ENCODE data around the gene TMEM30B.

The TMEM30B gene

GRCh38 chr14:61280092-61280525 is 1.0 kb downstream of the TMEM30B start:
- H3K27me3 ChIP-seq (ENCODE audit: insufficient read depth, poor library complexity, severe bottlenecking), result peaks cover 49% of the 10 kb centered on the region
- no peak overlapping the region for H3K27ac ChIP-seq (replicated peaks)
- no peak for DNase-seq (ENCODE audit: low read depth in 1 of 2, low spot score in 1 of 2)
- TF ChIP-seq SPI1 (IDR thresholded peaks at IDR 0.05; ENCODE audit: borderline replicate concordance, low read depth) (no peak), POLR2AphosphoS5 (IDR thresholded peaks at IDR 0.05; ENCODE audit: low read depth) (no peak), CTCF (IDR thresholded peaks at IDR 0.05; ENCODE audit: insufficient read depth, low read length) (no peak), GABPA (IDR thresholded peaks at IDR 0.05; ENCODE audit: low read depth) (no peak), REST (IDR thresholded peaks at IDR 0.05; ENCODE audit: insufficient replicate concordance, low read depth) (no peak)
- H3K4me3 ChIP-seq (replicated peaks; ENCODE audit: insufficient read depth, low read length), result no peak overlapping the region

GRCh38 chr14:61279082-61279481 is 2.1 kb downstream of the TMEM30B start:
- H3K27me3 ChIP-seq (ENCODE audit: insufficient read depth, poor library complexity, severe bottlenecking), result peaks cover 45% of the 10 kb centered on the region

GRCh38 chr14:61277784-61278183 is 3.4 kb downstream of the TMEM30B start:
- H3K27ac ChIP-seq (replicated peaks), result no peak overlapping the region
- TF ChIP-seq REST (IDR thresholded peaks at IDR 0.05; ENCODE audit: insufficient replicate concordance, low read depth) (no peak), POLR2AphosphoS5 (IDR thresholded peaks at IDR 0.05; ENCODE audit: low read depth) (no peak), CTCF (IDR thresholded peaks at IDR 0.05; ENCODE audit: insufficient read depth, low read length) (no peak), SPI1 (IDR thresholded peaks at IDR 0.05; ENCODE audit: borderline replicate concordance, low read depth) (no peak), GABPA (IDR thresholded peaks at IDR 0.05; ENCODE audit: low read depth) (no peak)
- no peak for DNase-seq (ENCODE audit: low read depth in 1 of 2, low spot score in 1 of 2)
- H3K27me3 ChIP-seq (ENCODE audit: insufficient read depth, poor library complexity, severe bottlenecking), result peaks cover 39% of the 10 kb centered on the region
- no peak overlapping the region for H3K4me3 ChIP-seq (replicated peaks; ENCODE audit: insufficient read depth, low read length)

More at GRCh38 chr14:61279082-61279481, 2.1 kb downstream of the TMEM30B start:
- DNase-seq (ENCODE audit: low read depth in 1 of 2, low spot score in 1 of 2), result no peak
- no peak overlapping the region for H3K27ac ChIP-seq (replicated peaks)
- no peak overlapping the region for H3K4me3 ChIP-seq (replicated peaks; ENCODE audit: insufficient read depth, low read length)
- TF ChIP-seq SPI1 (IDR thresholded peaks at IDR 0.05; ENCODE audit: borderline replicate concordance, low read depth) (no peak), CTCF (IDR thresholded peaks at IDR 0.05; ENCODE audit: insufficient read depth, low read length) (no peak), POLR2AphosphoS5 (IDR thresholded peaks at IDR 0.05; ENCODE audit: low read depth) (no peak), GABPA (IDR thresholded peaks at IDR 0.05; ENCODE audit: low read depth) (no peak), REST (IDR thresholded peaks at IDR 0.05; ENCODE audit: insufficient replicate concordance, low read depth) (no peak)
